Fibroblast of lung (primary cell): ENCODE measurements around the gene JMJD1C.

Source experiments
- EZH2 ChIP-seq: IDR thresholded peaks from 2 replicates; pipeline ENCODE4 v1.5.1; 2012; ENCODE audit warnings: low read length, control low read depth, mild to moderate bottlenecking; ENCODE audit errors: missing control alignments
- TF ChIP-seq, protein P1 (sequence below), 2 donors: IDR thresholded peaks in 1 of 2; conservative IDR thresholded peaks in 1 of 2; 1 replicate in 1 of 2; 2 replicates in 1 of 2; pipeline ENCODE4 v1.5.1; 2011 to 2012; ENCODE audit warnings: low read length in 2 of 2, control low read depth in 1 of 2, inconsistent platforms in 1 of 2, low read depth in 1 of 2, mild to moderate bottlenecking in 1 of 2

DNA sequence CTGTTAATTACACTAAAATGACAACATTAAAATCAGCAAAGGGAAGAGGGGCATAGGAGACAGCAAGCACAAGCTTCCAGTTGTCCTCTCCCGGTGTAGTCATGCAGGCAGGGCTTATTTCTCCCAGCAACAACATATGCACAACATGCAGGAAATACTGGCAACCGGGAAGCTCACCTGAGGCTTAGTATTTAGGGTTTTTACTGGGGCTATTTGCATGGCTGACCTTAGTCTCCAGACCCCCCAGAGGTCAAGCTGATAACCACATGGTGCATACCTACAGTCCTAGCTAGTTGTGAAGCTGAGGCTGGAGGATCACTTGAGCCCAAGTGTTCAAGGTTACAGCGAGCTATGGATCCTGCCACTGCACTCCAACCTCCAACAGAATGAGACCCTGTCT lies 12.8 kb upstream of the JMJD1C start:
- no peak for TF ChIP-seq EZH2
- TF ChIP-seq, protein P1, sequence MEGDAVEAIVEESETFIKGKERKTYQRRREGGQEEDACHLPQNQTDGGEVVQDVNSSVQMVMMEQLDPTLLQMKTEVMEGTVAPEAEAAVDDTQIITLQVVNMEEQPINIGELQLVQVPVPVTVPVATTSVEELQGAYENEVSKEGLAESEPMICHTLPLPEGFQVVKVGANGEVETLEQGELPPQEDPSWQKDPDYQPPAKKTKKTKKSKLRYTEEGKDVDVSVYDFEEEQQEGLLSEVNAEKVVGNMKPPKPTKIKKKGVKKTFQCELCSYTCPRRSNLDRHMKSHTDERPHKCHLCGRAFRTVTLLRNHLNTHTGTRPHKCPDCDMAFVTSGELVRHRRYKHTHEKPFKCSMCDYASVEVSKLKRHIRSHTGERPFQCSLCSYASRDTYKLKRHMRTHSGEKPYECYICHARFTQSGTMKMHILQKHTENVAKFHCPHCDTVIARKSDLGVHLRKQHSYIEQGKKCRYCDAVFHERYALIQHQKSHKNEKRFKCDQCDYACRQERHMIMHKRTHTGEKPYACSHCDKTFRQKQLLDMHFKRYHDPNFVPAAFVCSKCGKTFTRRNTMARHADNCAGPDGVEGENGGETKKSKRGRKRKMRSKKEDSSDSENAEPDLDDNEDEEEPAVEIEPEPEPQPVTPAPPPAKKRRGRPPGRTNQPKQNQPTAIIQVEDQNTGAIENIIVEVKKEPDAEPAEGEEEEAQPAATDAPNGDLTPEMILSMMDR (conservative IDR thresholded peaks at IDR 0.05 in 1 of 2, IDR thresholded peaks at IDR 0.05 in 1 of 2; ENCODE audit: low read depth in 1 of 2, low read length in 2 of 2), result no peak
